ENCODE measurements around the gene KCNIP3.

Gene KCNIP3

GRCh38 chr2:95273566-95274290, 23.4 kb upstream of the KCNIP3 start:
- Mint-ChIP-seq H3K4me3 (no peak overlapping the region), H3K27ac (peak overlapping the region in 1 of 3 experiments; percentile 77), H3K9me3 (no peaks in the 10 kb centered on the region), H3K36me3 (ENCODE audit: low read depth) (no peaks in the 10 kb centered on the region), H3K4me1 (no peaks in the 10 kb centered on the region), H3K27me3 (ENCODE audit: low read depth) (peaks cover 8% of the 10 kb centered on the region)
- no peak for TF ChIP-seq CTCF (IDR thresholded peaks at IDR 0.05; ENCODE audit: unreplicated experiment in 3 of 3)

GRCh38 chr2:95274291-95275150, 22.6 kb upstream of the KCNIP3 start, which contains the start of gene PROM2:
Gene PROM2, plus strand, starts transcription at chr2:95274449. Its CDS starts 137 bp downstream, at chr2:95274586.
- Mint-ChIP-seq H3K27me3 (ENCODE audit: low read depth) (peaks cover 8% of the 10 kb centered on the region), H3K27ac (peak within 1 kb of the TSS in 1 of 3 experiments; percentile 77), H3K36me3 (ENCODE audit: low read depth) (no peaks in the 10 kb centered on the region), H3K4me3 (peak within 1 kb of the TSS in 1 of 3 experiments; percentile 54), H3K9me3 (no peaks in the 10 kb centered on the region), H3K4me1 (no peaks in the 10 kb centered on the region)
- no peak for TF ChIP-seq CTCF (IDR thresholded peaks at IDR 0.05; ENCODE audit: unreplicated experiment in 3 of 3)

GRCh38 chr2:95275151-95275515, 22.0 kb upstream of the KCNIP3 start:
- Mint-ChIP-seq H3K4me1 (no peaks in the 10 kb centered on the region), H3K9me3 (no peaks in the 10 kb centered on the region), H3K27me3 (ENCODE audit: low read depth) (peaks cover 7% of the 10 kb centered on the region), H3K36me3 (ENCODE audit: low read depth) (no peaks in the 10 kb centered on the region), H3K27ac (peak overlapping the region in 1 of 3 experiments; percentile 77), H3K4me3 (peak overlapping the region in 1 of 3 experiments; percentile 54)
- no peak for TF ChIP-seq CTCF (IDR thresholded peaks at IDR 0.05; ENCODE audit: unreplicated experiment in 3 of 3)

- no peaks in the 10 kb centered on the region for H3K9me3 Mint-ChIP-seq
- no peaks in the 10 kb centered on the region for H3K4me1 Mint-ChIP-seq
- peak overlapping the region in 1 of 3 experiments; percentile 77 for H3K27ac Mint-ChIP-seq
- no peak for TF ChIP-seq CTCF (IDR thresholded peaks at IDR 0.05; ENCODE audit: unreplicated experiment in 3 of 3)
- H3K4me3 Mint-ChIP-seq: peak overlapping the region in 1 of 3 experiments; percentile 13
- peaks cover 4% of the 10 kb centered on the region for H3K27me3 Mint-ChIP-seq (ENCODE audit: low read depth)
- no peaks in the 10 kb centered on the region for H3K36me3 Mint-ChIP-seq (ENCODE audit: low read depth)
Measured at GRCh38 chr2:95275601-95276243, 21.4 kb upstream of the KCNIP3 start.

- no peaks in the 10 kb centered on the region for H3K9me3 Mint-ChIP-seq
- peak overlapping the region in 1 of 3 experiments; percentile 13 for H3K4me3 Mint-ChIP-seq
- H3K27ac Mint-ChIP-seq: peak overlapping the region in 1 of 3 experiments; percentile 66
- peaks cover 4% of the 10 kb centered on the region for H3K27me3 Mint-ChIP-seq (ENCODE audit: low read depth)
- H3K4me1 Mint-ChIP-seq: no peaks in the 10 kb centered on the region
- no peaks in the 10 kb centered on the region for H3K36me3 Mint-ChIP-seq (ENCODE audit: low read depth)
- TF ChIP-seq CTCF (IDR thresholded peaks at IDR 0.05; ENCODE audit: unreplicated experiment in 3 of 3): no peak
Measured at GRCh38 chr2:95276244-95276887, 20.8 kb upstream of the KCNIP3 start.

Measured in nephron (organoid).